GM21515 (cell line): Measurements from ENCODE around the gene HNRNPK.
A peak's percentile ranks its signal among the peaks of the same experiment; 100 is the strongest.
"Not testable (repeated sequence)": the region's sequence is repeated elsewhere in the genome, so short reads cannot be mapped to it uniquely, and the experiment has no call there.

ENCODE experiments used
- ATAC-seq: cut with Tn5 transposase; IDR thresholded peaks from one replicate; pipeline ENCODE4 v1.9.1; 2021; ENCODE audit not compliant: unreplicated experiment

The HNRNPK gene

GRCh38 chr9:83978992-83979811 is 813 bp downstream of the HNRNPK start:
- ATAC-seq, result no peak

- no peak for ATAC-seq
Measured at GRCh38 chr9:83977196-83977595, 2.8 kb downstream of the HNRNPK start.

GRCh38 chr9:83976372-83976771 is 3.6 kb downstream of the HNRNPK start:
- no peak for ATAC-seq

- ATAC-seq, result no peak
Measured at GRCh38 chr9:83975300-83975699, 4.7 kb downstream of the HNRNPK start.

GRCh38 chr9:83972286-83972685 is 7.7 kb downstream of the HNRNPK start:
- ATAC-seq, result no peak

GRCh38 chr9:83971485-83971884 is 8.5 kb downstream of the HNRNPK start:
- no peak for ATAC-seq

- no peak for ATAC-seq
Measured at GRCh38 chr9:83969602-83970001, 10.4 kb downstream of the HNRNPK start.

- ATAC-seq, result no peak
Measured at GRCh38 chr9:83967073-83967472, 12.9 kb downstream of the HNRNPK start.

- ATAC-seq, result no peak
Measured at GRCh38 chr9:83966209-83966582, 13.8 kb downstream of the HNRNPK start.

GRCh38 chr9:83965350-83966208 is 14.4 kb downstream of the HNRNPK start:
- ATAC-seq, result no peak

- ATAC-seq, result no peak
Measured at GRCh38 chr9:83964973-83965349, 15.1 kb downstream of the HNRNPK start.

- ATAC-seq, result no peak
Measured at GRCh38 chr9:83962165-83962564, 17.9 kb downstream of the HNRNPK start.

GRCh38 chr9:83960991-83961390 is 19.0 kb downstream of the HNRNPK start:
- no peak for ATAC-seq

- no peak for ATAC-seq
Measured at GRCh38 chr9:83959061-83959460, 21.0 kb downstream of the HNRNPK start.

GRCh38 chr9:83957248-83957513 is 22.8 kb downstream of the HNRNPK start:
- ATAC-seq, result no peak

GRCh38 chr9:83956436-83957247 is 23.4 kb downstream of the HNRNPK start:
- peak; percentile 88 for ATAC-seq

GRCh38 chr9:83956086-83956435 is 24.0 kb downstream of the HNRNPK start:
- ATAC-seq, result peak; percentile 49

- ATAC-seq, result not testable (repeated sequence)
Measured at GRCh38 chr9:83948096-83948495, 31.9 kb downstream of the HNRNPK start.

GRCh38 chr9:83940590-83941303 is 39.3 kb downstream of the HNRNPK start:
- ATAC-seq, result no peak

GRCh38 chr9:83937861-83938455 is 42.1 kb downstream of the HNRNPK start:
- ATAC-seq, result no peak

- no peak for ATAC-seq
Measured at GRCh38 chr9:83936523-83936922, 43.5 kb downstream of the HNRNPK start.
